HuH-7 (cell line): ENCODE results near the gene ANKRD33B.

Source experiments
- DNase-seq: peaks from one replicate; pipeline ENCODE4 v3.0.0; 2011; ENCODE audit warnings: low spot score

Gene ANKRD33B

DNA sequence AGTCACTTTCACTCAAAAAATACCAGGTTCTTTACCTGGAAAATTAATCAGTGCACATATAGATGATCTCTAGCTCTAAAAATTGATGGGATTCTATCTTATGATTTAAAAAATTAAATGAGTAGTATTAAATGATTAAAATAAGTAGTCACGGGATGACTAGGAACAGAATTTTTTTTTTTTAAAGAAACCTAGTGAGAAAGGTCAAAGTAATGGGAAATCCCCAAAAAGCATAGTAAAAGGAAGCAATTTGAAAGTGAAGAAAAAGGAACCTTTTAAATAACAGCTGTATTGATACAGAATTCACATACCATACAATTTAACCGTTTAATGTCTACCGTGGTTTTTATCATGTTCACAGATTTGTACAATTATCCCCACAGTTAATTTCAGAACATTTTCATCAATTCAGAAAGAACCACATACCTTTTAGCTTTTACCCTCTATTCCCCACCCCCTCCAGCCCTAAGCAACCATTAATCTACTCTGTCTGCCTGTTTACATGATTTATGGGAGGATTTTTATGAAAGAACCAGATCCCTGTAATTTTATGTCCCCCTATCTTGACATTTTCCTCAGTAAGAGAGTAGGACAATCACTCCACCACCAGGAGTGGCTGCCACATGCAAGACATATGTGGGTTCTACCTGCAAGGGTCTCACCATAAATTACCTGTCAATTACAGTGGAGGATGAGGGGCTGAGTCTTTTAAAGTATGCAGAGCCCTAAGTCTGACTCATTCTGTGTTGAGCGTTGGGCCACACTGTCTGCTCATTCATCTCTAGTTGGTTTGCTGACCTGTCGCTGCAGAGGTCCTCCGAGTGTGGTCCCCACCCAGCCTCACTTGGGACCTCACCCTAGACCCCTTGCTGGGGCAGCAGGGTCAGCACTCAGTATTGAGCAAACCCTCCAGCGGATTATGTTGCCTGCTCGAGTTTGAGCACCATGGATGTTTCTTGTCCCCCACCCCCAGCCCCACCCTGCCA lies 16.0 kb downstream of the ANKRD33B start:
- DNase-seq: no peak

DNA sequence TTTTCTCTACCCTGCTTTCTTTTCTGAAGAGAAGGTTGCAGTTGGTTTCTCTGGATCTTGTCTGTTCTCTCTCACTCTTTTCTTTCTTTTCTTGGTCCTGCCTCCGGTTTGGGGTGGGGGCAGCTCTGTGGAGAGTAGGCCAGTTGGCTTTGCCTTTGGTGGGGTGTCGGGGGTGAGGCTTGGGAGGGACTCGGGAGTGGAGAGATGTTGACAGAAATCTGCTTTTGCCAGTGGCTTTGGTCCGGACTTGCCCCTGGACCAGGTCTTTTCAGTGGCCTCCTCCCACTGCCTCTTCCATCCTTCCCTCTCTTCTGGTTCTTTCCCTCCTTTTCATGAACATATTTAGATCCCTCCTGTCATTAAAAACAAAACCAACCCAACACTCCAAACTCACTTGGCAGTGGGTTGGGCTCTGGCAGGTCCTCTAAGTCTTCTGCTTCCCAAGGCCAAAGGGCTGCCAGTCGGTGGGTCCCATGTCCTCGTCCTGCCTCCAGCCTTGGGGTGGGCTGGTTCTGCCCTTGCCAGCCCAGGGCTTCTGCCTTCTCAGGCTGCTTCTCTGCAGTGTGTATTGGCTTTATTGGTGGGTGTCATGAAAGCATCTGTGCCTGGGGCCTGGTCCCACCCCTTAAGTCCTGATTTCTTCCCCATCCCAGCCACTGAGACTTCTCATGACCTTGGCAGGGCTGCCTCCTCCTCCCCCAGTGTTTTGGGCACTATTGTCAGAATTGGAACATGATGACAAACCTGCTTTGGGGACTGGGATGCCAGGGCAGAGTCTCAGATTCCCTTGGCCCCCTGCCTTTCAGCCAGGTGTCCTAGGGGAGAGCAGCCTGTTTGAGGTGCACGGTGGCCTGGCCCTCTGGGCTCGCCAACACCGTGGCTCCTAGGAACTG lies 16.9 kb downstream of the ANKRD33B start:
- no peak for DNase-seq

DNA sequence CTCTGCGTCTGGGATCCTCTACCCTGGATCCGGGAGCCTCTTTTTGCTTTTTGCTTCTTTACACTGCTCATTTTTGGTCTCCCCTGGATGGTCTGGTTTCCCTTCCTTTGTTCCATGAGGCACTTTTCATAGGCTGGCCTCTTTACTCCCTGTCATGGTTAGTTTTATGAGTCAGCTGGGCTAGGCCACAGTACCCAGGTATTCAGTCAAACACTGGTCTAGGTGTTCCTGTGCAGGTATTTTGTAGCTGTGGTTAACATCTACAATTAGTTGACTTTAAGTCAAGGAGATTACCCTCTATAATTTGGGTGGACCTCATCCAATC lies 17.5 kb downstream of the ANKRD33B start:
- DNase-seq: no peak

DNA sequence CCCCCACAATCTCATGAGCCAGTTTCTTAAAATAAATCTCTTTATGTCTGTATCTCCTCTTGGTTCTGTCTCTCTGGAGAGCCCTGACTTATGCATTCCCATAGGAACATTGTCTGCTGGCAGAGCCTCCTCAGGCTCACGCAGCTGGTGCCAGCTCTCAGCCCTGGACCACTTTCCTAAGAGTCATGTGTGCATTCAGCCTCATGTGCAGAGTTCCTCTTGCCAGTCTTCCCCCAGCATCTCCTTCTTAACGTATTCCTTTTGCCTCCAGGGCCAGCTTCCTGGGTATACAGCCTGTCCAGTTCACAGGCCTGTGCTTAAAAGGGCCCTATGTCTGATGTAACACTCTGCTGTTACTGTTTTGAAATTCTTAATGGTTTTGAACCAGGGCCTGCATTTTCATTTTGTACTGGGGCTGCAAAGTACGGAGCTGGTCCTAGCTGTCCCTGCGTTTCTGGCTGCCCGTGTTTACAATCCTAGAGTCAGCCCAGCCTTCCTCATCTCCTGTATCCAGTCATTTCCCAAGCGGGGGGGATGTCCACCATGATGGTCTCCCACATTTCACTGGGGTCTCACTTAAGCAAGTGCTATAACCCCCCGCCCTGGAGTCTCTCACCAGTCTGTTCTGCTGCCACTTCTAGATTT lies 18.1 kb downstream of the ANKRD33B start:
- no peak for DNase-seq

DNA sequence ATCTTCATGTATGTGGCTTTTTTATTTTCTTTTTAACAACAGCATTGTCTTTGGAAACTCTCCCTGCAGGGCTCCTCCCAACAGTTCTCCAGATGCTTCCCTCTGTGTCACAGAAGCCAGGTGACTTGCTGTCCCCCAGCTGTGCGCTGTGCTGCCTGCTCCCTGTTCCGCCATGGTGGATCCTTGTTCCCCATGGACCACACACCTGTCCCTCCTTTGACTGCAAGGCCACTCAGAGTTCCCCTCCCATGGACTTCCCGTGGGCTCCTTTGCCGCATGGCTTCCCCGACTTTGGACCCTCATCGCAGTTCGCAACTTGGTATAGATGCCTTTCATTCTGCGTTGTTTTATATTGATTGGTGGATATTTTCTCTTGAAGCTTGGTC lies 18.6 kb downstream of the ANKRD33B start:
- DNase-seq: no peak

DNA sequence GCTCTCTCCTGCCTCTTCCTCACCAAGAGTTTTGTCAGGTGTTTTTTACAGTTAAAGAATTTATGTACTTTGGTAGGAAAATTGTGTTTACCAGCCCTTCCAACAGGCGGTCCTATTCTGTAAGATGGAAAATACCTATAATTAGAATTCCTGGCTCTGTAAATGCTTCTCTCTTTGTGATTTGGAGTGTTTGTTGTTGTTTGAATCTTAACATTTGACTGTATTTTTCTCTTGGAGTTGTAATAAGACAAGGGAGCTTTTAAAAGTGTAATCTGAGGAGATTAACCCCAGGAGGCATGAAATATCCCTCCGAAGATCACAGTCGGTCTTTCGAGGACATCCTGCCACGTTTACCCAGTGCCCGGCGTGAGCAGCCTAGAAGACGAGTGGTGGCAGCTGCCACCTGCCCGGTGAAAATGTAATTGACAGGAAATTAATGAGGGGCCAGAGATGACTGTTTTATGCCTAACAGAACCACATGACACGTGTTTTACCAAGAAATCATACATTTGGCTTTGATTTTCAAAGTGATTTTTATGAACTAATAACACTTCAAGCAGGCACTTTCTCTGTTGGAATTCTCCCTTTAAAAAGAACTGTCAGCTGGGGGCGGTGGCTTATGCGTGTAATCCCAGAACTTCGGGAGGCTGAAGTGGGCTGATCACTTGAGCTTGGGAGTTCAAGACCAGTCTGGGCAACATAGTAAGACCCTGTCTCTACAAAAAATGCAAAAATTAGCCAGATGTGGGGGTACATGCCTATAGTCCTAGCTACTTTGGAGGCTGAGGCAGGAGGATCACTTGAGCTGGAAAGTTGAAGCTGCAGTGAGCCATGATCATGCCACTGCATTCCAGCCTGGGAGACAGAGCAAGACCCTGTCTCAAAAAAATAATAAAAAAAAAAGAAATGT lies 20.0 kb downstream of the ANKRD33B start:
- DNase-seq: no peak

DNA sequence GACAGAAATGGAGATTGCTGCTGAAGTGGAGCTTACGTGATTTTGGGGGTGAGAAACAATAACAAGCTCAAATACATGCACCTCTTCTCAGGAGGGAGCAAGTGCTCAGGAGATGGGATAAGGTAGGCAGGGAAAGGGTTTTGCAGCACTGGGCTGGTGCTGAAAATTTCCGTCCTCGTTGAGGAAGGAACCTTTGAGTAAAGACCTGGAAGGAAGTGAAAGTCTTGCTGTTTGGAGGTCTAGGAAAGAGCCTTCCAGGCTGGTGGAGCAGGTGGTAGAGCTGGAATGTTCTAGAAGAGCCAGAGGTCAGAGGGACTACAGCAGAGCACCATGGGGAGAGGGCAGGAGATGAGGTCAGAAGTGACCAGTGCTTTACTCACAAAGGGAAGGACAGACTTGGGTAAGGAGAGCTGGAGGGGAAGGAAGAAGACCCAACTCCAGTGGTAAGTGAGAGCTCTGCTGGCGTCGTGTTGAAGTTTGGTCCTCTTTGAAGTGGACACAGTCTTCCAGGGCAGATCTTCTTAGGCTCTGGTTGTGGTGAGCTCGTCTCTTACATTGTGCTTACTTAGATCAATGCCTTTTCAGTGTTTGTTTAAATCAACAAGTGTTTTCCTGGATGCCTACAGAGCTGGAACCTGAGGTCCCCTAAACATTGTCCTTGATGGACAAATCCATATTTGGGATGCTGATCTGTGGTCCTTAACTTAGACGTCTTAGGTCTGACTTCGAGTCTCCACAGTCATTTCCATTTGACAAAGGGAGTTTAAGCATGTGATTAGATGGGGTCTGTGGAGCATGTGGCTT lies 21.0 kb downstream of the ANKRD33B start:
- DNase-seq: no peak

DNA sequence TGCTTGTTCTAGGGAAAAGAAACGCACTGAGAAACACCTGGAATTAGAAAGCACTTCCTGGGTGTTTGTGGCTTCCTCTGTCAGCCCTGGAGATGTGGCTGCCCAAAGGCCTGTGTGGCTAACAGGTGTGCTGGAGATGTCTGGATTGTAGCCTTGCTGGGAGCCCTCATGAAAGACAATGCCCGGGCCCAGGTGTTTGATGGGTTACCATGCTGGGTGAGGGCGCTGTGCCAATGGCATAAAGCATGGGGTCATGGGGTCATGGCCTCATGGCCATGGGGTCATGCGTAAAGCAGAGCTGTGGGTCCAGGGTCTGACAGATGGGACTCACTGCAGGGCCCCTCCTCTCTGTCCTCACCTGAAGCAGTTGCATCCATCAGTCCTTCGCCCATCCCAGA lies 21.6 kb downstream of the ANKRD33B start:
- DNase-seq: no peak

DNA sequence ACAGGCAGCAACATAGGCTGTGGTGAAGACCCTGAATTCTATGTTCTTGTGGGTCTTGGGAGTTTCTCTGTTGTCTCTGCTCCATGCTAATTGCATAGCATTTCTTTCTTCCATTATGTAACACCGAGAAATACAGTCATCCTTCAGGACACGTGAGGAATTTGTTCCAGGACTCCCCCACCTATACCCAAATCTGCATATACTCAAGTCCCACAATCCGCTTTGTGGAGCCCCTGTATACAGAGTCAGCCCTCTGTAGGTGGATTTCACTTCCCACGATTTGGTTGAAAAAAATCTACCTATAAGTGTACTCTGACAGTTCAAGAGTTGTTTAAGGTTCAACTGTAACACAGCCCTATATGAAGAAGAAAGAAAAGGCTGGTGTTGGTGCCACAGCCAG lies 22.1 kb downstream of the ANKRD33B start:
- no peak for DNase-seq

DNA sequence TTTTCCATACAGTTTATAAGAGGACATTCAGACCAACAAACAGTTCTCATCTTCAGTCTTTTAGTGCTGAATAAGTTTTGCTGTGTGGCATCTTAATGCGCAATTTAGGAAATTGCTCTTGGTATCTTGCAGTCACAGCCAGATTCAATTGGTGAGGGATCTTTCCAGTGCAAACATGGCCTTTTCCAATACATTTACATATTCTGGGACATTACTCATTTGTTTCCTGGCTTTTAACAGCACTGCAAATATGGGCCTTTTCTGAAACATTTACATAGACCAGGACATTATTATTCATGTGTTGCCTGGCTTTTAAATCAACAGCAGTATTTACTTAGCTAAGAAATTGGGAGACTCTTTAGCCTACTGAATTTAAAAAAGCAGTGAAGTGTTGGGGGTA lies 22.7 kb downstream of the ANKRD33B start:
- no peak for DNase-seq

DNA sequence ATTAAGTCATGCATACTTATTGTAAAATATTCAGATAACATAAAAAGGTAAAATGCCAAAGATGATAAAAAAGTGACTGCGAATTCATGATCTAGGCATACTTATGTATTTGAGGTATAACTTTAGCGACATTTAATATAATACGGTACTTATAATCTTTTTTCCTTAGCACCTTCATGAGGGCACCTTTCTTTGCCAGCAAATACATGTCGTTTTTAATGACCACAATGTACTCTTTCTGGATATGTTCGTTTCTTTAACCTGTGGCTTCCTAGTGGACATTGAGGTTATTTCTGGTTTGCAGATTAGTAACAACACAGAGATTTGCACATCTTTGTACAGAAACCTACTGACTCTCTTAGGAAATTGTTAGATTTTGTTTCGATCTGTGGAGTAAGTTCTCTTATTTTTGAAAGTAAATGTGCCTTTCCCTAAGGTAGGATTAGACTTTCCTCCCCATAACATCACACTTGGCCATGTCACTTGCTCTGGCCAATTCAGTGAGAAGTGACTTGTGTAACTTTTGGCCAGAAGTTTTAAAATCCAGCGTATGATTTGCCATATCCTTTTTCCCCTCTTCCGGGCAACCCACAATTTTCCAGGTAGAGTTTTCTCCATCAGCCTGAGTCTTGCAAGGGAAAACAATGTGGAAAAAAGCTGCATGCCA lies 24.4 kb downstream of the ANKRD33B start:
- DNase-seq: no peak

DNA sequence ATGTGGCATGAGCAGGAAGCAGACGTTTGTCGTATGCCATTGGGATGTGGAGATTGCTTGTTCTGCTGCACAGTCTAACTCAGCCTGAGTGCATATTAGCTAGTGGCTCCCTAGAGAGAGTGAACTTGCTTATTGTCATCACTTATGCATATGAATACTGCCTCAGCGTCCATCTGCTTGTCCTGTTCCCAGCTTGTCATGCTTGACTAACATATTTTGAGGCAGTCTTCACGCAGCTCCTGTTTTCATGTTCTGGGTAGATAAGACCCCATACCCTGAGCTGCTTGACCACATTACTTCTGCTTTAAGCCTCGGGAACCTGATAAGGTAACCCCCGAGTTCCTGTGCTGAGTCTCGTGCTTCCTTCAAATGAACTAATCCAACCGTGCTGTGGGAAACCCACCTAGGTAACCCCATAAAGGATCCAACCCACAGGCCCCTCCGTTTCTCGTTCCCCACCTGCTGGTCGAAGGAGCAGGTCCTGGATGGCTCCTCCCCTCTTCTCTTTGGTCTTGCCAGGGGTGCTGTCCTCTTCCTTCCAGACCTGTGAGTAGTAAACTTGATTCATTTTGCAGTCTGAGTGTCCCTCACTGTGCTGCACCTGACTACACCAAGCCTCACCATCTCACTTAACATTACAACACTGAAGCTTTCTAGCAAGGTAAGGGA lies 25.0 kb downstream of the ANKRD33B start:
- no peak for DNase-seq

DNA sequence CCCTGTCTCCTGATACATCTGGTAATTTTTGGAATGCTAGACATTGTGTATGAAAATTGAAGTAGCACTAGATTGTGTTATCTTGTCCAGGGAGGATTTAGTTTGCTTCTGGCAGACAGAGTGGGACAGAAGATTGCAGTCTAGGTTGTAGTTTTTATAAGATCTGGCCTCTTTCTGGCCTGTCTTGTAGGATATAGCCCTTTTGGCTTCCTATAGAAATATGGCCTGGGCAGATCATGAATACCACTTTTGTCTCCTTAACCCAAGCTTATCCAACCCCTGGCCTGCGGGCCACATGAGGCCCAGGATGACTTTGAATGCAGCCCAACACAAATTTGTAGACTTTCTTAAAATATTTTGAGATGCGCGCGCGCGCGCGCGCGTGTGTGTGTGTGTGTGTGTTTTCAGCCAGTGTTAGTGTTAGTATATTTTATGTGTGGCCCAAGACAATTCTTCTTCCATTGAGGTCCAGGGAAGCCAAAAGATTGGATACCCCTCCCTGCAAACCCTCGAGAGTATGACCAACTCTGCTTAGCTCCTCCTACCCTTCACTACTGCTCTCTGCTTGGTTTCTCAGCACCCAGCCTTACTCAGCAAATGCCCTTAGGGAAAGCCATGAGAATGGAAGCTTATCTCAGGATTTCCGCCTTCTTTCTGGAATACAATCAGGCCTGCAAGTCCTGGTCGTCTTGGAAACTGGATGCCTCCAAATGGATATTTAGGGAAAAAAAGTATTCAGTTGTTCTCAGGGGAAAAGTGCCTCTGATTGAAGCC lies 26.5 kb downstream of the ANKRD33B start:
- DNase-seq: no peak

DNA sequence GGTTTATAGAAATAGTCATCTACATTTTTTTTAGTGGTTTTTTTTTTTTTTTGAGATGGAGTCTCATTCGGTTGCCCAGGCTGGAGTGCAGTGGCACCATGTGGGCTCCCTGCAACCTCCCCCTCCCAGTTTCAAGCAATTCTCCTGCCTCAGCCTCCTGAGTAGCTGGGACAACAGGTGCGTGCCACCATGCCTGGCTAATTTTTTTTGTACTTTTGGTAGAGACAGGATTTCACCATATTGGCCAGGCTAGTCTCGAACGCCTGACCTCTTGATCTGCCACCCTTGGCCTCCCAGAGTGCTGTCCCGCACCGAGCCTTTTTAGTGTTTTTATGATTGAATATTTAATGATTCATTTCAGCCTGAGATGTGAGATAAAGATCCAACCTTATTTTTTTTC lies 27.3 kb downstream of the ANKRD33B start:
- DNase-seq: no peak

DNA sequence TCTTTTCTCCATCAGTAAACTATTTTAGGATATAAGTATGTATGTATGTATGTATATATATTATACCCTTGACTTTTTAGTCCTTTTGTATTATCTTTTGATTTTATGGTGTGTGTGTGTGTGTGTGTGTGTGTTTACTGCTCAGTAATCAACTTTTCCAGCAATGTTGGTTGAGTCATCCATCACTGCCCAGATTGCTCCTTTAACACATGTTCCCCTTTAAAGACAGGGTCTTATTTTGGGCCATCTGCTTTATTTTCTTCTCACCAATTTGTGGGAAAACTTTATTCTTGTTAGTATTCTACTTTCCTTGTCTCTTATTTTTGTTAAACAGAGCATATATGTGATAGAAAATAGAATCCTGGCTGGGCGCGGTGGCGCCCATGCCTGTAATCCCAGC lies 28.1 kb downstream of the ANKRD33B start:
- no peak for DNase-seq

DNA sequence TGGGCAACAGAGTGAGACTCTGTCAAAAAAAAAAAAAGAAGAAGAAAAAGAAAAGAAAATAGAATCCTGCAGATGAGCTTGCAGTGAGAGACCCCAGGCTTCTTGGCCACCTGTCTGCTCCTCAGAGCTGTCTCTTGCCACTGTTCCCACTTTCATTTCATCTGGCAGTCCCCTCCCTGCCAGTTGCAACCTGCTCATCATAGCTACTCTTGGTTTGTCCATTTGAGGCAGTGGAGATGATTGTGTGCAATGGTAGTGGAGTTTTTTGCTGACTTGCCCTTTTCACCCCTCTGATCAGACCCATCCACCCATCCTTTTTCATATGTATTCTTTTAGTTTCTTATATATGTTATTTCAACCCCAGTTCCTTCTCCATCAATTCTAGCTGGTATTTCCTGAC lies 28.7 kb downstream of the ANKRD33B start:
- DNase-seq: no peak

DNA sequence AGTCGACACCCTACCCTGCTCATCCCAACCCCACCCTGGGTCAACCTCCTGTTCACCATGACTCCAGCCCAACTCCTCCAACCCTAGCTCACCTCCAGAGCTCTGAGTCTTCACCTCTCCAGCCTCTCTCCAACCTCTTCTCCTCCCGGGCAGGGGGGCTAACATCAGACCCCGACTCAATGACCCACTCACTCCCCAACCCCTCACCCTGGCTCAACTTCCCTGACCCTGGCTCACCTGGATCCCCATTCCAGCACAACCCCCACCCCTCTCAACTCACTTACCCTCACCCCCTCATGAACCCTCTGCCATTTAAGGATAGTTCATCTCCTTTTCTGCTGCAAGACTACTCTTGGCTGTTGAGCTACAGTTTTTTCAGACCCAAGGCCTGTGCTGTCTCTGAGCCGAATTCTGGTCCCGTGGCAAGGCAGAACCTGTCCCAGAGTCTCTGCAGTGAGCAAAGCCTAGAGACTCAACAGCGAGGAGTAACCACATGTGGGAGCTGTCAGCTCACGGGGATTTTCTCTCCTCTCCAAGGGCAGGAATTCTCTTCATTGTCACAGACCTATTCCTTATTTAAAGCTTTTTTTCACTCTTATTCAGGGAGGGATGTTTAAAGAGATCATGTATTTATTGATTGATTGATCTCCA lies 29.8 kb downstream of the ANKRD33B start:
- DNase-seq: no peak

DNA sequence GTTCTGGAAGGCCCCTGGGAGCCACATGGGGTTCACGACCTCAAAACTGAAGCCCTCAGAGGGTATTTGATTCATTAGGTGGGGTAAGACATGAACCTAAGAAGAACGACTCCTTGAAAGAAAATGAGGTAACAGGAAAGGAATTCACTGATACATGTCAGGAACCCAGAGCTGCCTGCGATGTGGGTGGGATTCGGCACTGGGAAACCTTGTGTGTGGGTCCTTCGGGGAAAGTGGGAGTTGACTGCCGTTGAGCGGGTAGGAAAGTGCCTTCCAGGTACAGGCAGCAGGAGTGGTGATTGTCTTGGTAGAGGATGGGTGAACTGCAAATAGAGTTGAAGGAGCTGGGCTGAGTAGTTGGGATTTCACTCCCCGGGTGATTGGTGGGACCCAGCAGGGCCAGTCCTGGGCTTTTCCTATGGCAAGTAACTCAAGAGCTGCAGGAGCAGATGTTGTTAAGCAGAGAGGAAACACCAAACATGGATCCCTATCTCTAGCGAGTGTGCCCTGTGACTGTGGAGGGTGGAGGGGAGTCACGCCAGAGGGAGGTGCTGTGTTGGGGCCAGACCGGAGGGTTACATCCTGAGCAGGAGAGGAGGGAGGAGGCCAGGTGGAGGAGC lies 30.8 kb downstream of the ANKRD33B start:
- no peak for DNase-seq
